K562 (cell line): ENCODE measurements around the gene LSM6. TPM values are rescaled to one million over a fixed set of nuclear protein-coding genes. Genes with fewer than 3 reads are reported as not detected.

ENCODE experiments used
- ARID1B ChIP-seq: fragments of 450-650 bp; IDR thresholded peaks from 2 replicates; pipeline ENCODE4 v1.6.1; 2016; ENCODE audit warnings: antibody characterized with exemption, mild to moderate bottlenecking, inconsistent platforms
- KDM2B ChIP-seq: fragments of 250-450 bp; sonication (Bioruptor Pico); IDR thresholded peaks from 2 replicates; pipeline ENCODE4 v1.8.0; 2021; ENCODE audit warnings: mild to moderate bottlenecking, moderate library complexity
- KLF16 ChIP-seq: IDR thresholded peaks from 2 replicates; pipeline ENCODE4 v1.6.1; 2016; ENCODE audit warnings: antibody characterized with exemption
- MAFG ChIP-seq: fragments of 450-650 bp; conservative IDR thresholded peaks from 2 replicates; pipeline ENCODE4 v1.6.1; 2016; ENCODE audit warnings: missing genetic modification characterization, missing compliant biosample characterization
- POLR2AphosphoS2 ChIP-seq: IDR thresholded peaks from 2 replicates; pipeline ENCODE4 v1.6.1; 2012; ENCODE audit warnings: low read length, improper control_type of control experiment
- SUPT5H ChIP-seq: fragments of 450-650 bp; IDR thresholded peaks from 2 replicates; pipeline ENCODE4 v1.6.1; 2016
- XRCC5 ChIP-seq: fragments of 200-400 bp; formaldehyde crosslinking; IDR thresholded peaks from 2 replicates; pipeline ENCODE4 v1.6.1; 2017; ENCODE audit warnings: low read depth, mild to moderate bottlenecking, low read length
- ZNF121 ChIP-seq: sonication (generic); formaldehyde crosslinking; conservative IDR thresholded peaks from 2 replicates; pipeline ENCODE4 v1.8.0; 2022; ENCODE audit warnings: missing genetic modification reagents
- polyA plus RNA-seq, 8 experiments: library from polyadenylated mRNA; depleted of rRNA in 4 of 8; stranded (reverse) in 5 of 8; unstranded in 3 of 8; fragments of >200 nt; fragmentation: Nextera tagmentation in 2 of 8; fragmentation: Illumina TruSeq in 1 of 8; extraction: Ambion mirVana in 2 of 8; extraction: Trizol in 1 of 8; gene quantifications; 2 replicates each; pipeline versions ENCODE4 v1.2.1 to v1.2.3, GENCODE V29; 2011 to 2014; ENCODE audit warnings: inconsistent platforms in 1 of 8, missing spikeins in 1 of 8
- total RNA-seq, 7 experiments: library from RNA; depleted of rRNA in 6 of 7; stranded (reverse); fragments of >200 nt in 6 of 7; fragmentation: Illumina TruSeq in 2 of 7; extraction: Trizol in 2 of 7; gene quantifications; 2 replicates each; pipeline versions ENCODE4 v1.2.1 to v1.2.3, GENCODE V29; 2011 to 2021; ENCODE audit warnings: low replicate concordance in 1 of 7
- TF ChIP-seq, protein P1 (sequence below): fragments of 450-650 bp; formaldehyde crosslinking; IDR thresholded peaks from 2 replicates; pipeline ENCODE4 v1.4.0; 2022; ENCODE audit warnings: mild to moderate bottlenecking, moderate library complexity
- TF ChIP-seq, protein P2 (sequence below): fragments of 450-650 bp; IDR thresholded peaks from 2 replicates; pipeline ENCODE4 v1.6.1; 2016; ENCODE audit warnings: mild to moderate bottlenecking, moderate library complexity
- TF ChIP-seq, protein P3 (sequence below): fragments of 450-650 bp; IDR thresholded peaks from 2 replicates; pipeline ENCODE4 v1.6.1; 2016; ENCODE audit warnings: missing biosample characterization, missing genetic modification characterization
- TF ChIP-seq, protein P4 (sequence below): fragments of 250-450 bp; sonication (Bioruptor Pico); IDR thresholded peaks from 2 replicates; pipeline ENCODE4 v1.4.0; 2020; ENCODE audit warnings: borderline replicate concordance

The LSM6 gene
- total and polyA plus RNA-seq, 9 of the 15 experiments (the other 6 are each of a cell fraction or from before 2014, with no cell fraction given) = 39.9 to 150 (median 97.4) TPM

GRCh38 chr4:146235654-146236177, 60.2 kb downstream of the LSM6 start (continued):
- TF ChIP-seq, protein P1, sequence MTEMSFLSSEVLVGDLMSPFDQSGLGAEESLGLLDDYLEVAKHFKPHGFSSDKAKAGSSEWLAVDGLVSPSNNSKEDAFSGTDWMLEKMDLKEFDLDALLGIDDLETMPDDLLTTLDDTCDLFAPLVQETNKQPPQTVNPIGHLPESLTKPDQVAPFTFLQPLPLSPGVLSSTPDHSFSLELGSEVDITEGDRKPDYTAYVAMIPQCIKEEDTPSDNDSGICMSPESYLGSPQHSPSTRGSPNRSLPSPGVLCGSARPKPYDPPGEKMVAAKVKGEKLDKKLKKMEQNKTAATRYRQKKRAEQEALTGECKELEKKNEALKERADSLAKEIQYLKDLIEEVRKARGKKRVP (CRISPR knock-in tag) = peak; percentile 87
- no peak for TF ChIP-seq MAFG (tag)
- TF ChIP-seq POLR2AphosphoS2 = no peak
- TF ChIP-seq, protein P2, sequence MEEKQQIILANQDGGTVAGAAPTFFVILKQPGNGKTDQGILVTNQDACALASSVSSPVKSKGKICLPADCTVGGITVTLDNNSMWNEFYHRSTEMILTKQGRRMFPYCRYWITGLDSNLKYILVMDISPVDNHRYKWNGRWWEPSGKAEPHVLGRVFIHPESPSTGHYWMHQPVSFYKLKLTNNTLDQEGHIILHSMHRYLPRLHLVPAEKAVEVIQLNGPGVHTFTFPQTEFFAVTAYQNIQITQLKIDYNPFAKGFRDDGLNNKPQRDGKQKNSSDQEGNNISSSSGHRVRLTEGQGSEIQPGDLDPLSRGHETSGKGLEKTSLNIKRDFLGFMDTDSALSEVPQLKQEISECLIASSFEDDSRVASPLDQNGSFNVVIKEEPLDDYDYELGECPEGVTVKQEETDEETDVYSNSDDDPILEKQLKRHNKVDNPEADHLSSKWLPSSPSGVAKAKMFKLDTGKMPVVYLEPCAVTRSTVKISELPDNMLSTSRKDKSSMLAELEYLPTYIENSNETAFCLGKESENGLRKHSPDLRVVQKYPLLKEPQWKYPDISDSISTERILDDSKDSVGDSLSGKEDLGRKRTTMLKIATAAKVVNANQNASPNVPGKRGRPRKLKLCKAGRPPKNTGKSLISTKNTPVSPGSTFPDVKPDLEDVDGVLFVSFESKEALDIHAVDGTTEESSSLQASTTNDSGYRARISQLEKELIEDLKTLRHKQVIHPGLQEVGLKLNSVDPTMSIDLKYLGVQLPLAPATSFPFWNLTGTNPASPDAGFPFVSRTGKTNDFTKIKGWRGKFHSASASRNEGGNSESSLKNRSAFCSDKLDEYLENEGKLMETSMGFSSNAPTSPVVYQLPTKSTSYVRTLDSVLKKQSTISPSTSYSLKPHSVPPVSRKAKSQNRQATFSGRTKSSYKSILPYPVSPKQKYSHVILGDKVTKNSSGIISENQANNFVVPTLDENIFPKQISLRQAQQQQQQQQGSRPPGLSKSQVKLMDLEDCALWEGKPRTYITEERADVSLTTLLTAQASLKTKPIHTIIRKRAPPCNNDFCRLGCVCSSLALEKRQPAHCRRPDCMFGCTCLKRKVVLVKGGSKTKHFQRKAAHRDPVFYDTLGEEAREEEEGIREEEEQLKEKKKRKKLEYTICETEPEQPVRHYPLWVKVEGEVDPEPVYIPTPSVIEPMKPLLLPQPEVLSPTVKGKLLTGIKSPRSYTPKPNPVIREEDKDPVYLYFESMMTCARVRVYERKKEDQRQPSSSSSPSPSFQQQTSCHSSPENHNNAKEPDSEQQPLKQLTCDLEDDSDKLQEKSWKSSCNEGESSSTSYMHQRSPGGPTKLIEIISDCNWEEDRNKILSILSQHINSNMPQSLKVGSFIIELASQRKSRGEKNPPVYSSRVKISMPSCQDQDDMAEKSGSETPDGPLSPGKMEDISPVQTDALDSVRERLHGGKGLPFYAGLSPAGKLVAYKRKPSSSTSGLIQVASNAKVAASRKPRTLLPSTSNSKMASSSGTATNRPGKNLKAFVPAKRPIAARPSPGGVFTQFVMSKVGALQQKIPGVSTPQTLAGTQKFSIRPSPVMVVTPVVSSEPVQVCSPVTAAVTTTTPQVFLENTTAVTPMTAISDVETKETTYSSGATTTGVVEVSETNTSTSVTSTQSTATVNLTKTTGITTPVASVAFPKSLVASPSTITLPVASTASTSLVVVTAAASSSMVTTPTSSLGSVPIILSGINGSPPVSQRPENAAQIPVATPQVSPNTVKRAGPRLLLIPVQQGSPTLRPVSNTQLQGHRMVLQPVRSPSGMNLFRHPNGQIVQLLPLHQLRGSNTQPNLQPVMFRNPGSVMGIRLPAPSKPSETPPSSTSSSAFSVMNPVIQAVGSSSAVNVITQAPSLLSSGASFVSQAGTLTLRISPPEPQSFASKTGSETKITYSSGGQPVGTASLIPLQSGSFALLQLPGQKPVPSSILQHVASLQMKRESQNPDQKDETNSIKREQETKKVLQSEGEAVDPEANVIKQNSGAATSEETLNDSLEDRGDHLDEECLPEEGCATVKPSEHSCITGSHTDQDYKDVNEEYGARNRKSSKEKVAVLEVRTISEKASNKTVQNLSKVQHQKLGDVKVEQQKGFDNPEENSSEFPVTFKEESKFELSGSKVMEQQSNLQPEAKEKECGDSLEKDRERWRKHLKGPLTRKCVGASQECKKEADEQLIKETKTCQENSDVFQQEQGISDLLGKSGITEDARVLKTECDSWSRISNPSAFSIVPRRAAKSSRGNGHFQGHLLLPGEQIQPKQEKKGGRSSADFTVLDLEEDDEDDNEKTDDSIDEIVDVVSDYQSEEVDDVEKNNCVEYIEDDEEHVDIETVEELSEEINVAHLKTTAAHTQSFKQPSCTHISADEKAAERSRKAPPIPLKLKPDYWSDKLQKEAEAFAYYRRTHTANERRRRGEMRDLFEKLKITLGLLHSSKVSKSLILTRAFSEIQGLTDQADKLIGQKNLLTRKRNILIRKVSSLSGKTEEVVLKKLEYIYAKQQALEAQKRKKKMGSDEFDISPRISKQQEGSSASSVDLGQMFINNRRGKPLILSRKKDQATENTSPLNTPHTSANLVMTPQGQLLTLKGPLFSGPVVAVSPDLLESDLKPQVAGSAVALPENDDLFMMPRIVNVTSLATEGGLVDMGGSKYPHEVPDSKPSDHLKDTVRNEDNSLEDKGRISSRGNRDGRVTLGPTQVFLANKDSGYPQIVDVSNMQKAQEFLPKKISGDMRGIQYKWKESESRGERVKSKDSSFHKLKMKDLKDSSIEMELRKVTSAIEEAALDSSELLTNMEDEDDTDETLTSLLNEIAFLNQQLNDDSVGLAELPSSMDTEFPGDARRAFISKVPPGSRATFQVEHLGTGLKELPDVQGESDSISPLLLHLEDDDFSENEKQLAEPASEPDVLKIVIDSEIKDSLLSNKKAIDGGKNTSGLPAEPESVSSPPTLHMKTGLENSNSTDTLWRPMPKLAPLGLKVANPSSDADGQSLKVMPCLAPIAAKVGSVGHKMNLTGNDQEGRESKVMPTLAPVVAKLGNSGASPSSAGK = peak; percentile 41; the same call in 1 of the 2 replicates
- no peak for TF ChIP-seq XRCC5
- TF ChIP-seq, protein P3, sequence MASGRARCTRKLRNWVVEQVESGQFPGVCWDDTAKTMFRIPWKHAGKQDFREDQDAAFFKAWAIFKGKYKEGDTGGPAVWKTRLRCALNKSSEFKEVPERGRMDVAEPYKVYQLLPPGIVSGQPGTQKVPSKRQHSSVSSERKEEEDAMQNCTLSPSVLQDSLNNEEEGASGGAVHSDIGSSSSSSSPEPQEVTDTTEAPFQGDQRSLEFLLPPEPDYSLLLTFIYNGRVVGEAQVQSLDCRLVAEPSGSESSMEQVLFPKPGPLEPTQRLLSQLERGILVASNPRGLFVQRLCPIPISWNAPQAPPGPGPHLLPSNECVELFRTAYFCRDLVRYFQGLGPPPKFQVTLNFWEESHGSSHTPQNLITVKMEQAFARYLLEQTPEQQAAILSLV (tag) = no peak
- TF ChIP-seq ZNF121 (CRISPR knock-in tag) = no peak
- TF ChIP-seq SUPT5H = no peak
- TF ChIP-seq KDM2B (CRISPR knock-in tag) = no peak
- TF ChIP-seq ARID1B = no peak
- no peak for TF ChIP-seq KLF16
- TF ChIP-seq, protein P4, sequence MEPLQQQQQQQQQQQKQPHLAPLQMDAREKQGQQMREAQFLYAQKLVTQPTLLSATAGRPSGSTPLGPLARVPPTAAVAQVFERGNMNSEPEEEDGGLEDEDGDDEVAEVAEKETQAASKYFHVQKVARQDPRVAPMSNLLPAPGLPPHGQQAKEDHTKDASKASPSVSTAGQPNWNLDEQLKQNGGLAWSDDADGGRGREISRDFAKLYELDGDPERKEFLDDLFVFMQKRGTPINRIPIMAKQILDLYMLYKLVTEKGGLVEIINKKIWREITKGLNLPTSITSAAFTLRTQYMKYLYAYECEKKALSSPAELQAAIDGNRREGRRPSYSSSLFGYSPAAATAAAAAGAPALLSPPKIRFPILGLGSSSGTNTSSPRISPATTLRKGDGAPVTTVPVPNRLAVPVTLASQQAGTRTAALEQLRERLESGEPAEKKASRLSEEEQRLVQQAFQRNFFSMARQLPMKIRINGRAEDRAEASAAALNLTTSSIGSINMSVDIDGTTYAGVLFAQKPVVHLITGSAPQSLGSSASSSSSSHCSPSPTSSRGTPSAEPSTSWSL = no peak
